Sigmoid colon (tissue), 7 donors: ENCODE measurements around the gene CSRP2. TPM values are rescaled to one million over a fixed set of nuclear protein-coding genes. Genes with fewer than 3 reads are reported as not detected.

Experiments
- DNase-seq: peaks from one replicate; pipeline ENCODE4 v3.0.0-alpha.2; 2019
- H3K27ac ChIP-seq, 4 donors: fragments of 200-600 bp; sonication (generic); one replicate each; pipeline ENCODE4 v1.5.1; 2016 to 2019; ENCODE audit warnings: mild to moderate bottlenecking in 1 of 4
- H3K27me3 ChIP-seq, 3 donors: fragments of 200-600 bp; sonication (generic); one replicate each; pipeline ENCODE4 v1.5.1; 2019; ENCODE audit warnings: mild to moderate bottlenecking in 1 of 3
- H3K36me3 ChIP-seq, 4 donors: fragments of 200-600 bp; sonication (generic); one replicate each; pipeline ENCODE4 v1.5.1; 2016 to 2019
- H3K4me1 ChIP-seq, 4 donors: fragments of 200-600 bp; sonication (generic); one replicate each; pipeline ENCODE4 v1.5.1; 2017 to 2019
- H3K4me3 ChIP-seq, 4 donors: fragments of 200-600 bp; sonication (generic); one replicate each; pipeline ENCODE4 v1.5.1; 2017 to 2019; ENCODE audit warnings: mild to moderate bottlenecking in 2 of 4, moderate library complexity in 1 of 4
- H3K9me3 ChIP-seq, 4 donors: fragments of 200-600 bp in 3 of 4; sonication (generic) in 3 of 4; one replicate each; pipeline versions ENCODE4 v1.5.1 to v1.6.1; 2013 to 2019
- CTCF ChIP-seq, 4 experiments: fragments of 450-650 bp in 3 of 4; fragments of 200-600 bp in 1 of 4; IDR thresholded peaks; one replicate each; pipeline ENCODE4 v1.5.1; 2016 to 2019; ENCODE audit warnings: antibody characterized with exemption in 4 of 4, mild to moderate bottlenecking in 3 of 4, moderate library complexity in 2 of 4
- EP300 ChIP-seq, 4 donors: sonication (generic); formaldehyde crosslinking; IDR thresholded peaks; one replicate each; pipeline ENCODE4 v1.6.1; 2017; ENCODE audit warnings: antibody characterized with exemption in 4 of 4
- POLR2A ChIP-seq, 2 donors: fragments of 450-650 bp; IDR thresholded peaks; one replicate each; pipeline ENCODE4 v1.6.1; 2016; ENCODE audit warnings: antibody characterized with exemption in 2 of 2, mild to moderate bottlenecking in 2 of 2, moderate library complexity in 2 of 2
- POLR2AphosphoS5 ChIP-seq, 4 donors: sonication (generic); formaldehyde crosslinking; IDR thresholded peaks; one replicate each; pipeline ENCODE4 v1.6.1; 2017; ENCODE audit warnings: antibody characterized with exemption in 4 of 4
- WGBS, 2 donors: extraction: QIAGEN DNeasy Blood & Tissue Kit; methylation state at CpG; one replicate each; pipeline ENCODE4 v1.1.7; 2013; 5-methylcytosine and 5-hydroxymethylcytosine counted together
- intact Hi-C: fragments of 100-400 bp; cut with DNase I; formaldehyde crosslinking; loops from one replicate; pipeline ENCODE4 v1.15.1; 2023
- polyA plus RNA-seq, 3 donors: library from polyadenylated mRNA; stranded (reverse); fragments of 200-250 nt; gene quantifications; one replicate each; pipeline ENCODE4 v1.2.3, GENCODE V29; 2013
- total RNA-seq, 4 donors: library from RNA; depleted of rRNA; stranded (reverse); fragments of >200 nt; gene quantifications; one replicate each; pipeline ENCODE4 v1.1.0, GENCODE V29; 2016
- donor health status: healthy with polysubstance abuse.
- donor health status: Bipolar disorder and iron deficiency.
- donor health status: healthy.

Gene CSRP2
- total and polyA plus RNA-seq, 7 donors, result 3.2 to 46.2 (median 12.7) TPM

GRCh38 chr12:76863837-76864236 lies 15.0 kb downstream of the CSRP2 start:
- no peaks in the 10 kb centered on the region for H3K36me3 ChIP-seq
- H3K27me3 ChIP-seq, result no peaks in the 10 kb centered on the region
- H3K27ac ChIP-seq, result peak overlapping the region; percentile 5 to 69 (median 55)
- intact Hi-C loops, result no loop called here
- H3K4me1 ChIP-seq, result peaks cover 0 to 59% (median 38%) of the 10 kb centered on the region in 4 donors
- no peaks in the 10 kb centered on the region for H3K9me3 ChIP-seq
- TF ChIP-seq CTCF (IDR thresholded peaks at IDR 0.05) (no peak), POLR2AphosphoS5 (IDR thresholded peaks at IDR 0.05) (no peak), EP300 (IDR thresholded peaks at IDR 0.05) (no peak), POLR2A (IDR thresholded peaks at IDR 0.05) (no peak)
- WGBS, 2 donors, result 57 to 68% methylated on average over 4 of the region's 4 CpGs
- H3K4me3 ChIP-seq, result no peak overlapping the region
- no peak for DNase-seq

GRCh38 chr12:76863005-76863670 lies 15.7 kb downstream of the CSRP2 start:
- Histone ChIP-seq H3K36me3 (no peaks in the 10 kb centered on the region), H3K9me3 (no peaks in the 10 kb centered on the region), H3K4me1 (peaks cover 0 to 60% (median 38%) of the 10 kb centered on the region in 4 donors), H3K27ac (peak overlapping the region in 3 of 4 donors; percentile 54 to 69 (median 56)), H3K27me3 (no peaks in the 10 kb centered on the region), H3K4me3 (no peak overlapping the region)
- TF ChIP-seq POLR2AphosphoS5 (IDR thresholded peaks at IDR 0.05), result peak in 1 of 4 donors; percentile 7
- TF ChIP-seq POLR2A (IDR thresholded peaks at IDR 0.05), result no peak
- no peak for DNase-seq
- 89 to 91% methylated on average over 12 of the region's 12 CpGs for WGBS, 2 donors
- intact Hi-C loops, result no loop called here

GRCh38 chr12:76860256-76860655 lies 18.6 kb downstream of the CSRP2 start:
- no peak for DNase-seq
- peak overlapping the region; percentile 43 to 79 (median 59) for H3K27ac ChIP-seq
- intact Hi-C loops, result no loop called here
- H3K4me1 ChIP-seq, result peaks cover 0 to 52% (median 31%) of the 10 kb centered on the region in 4 donors
- peaks cover 0 to 4% (median 0%) of the 10 kb centered on the region in 4 donors for H3K9me3 ChIP-seq
- peaks cover 0 to 25% (median 0%) of the 10 kb centered on the region in 4 donors for H3K36me3 ChIP-seq
- no peak for TF ChIP-seq EP300 (IDR thresholded peaks at IDR 0.05)
- TF ChIP-seq POLR2A (IDR thresholded peaks at IDR 0.05), result no peak
- no peak for TF ChIP-seq POLR2AphosphoS5 (IDR thresholded peaks at IDR 0.05)
- TF ChIP-seq CTCF (IDR thresholded peaks at IDR 0.05), result no peak
- WGBS, 2 donors, result 87 to 90% methylated on average over 3 of the region's 3 CpGs
- H3K4me3 ChIP-seq, result peak overlapping the region in 1 of 4 donors; percentile 30
- no peaks in the 10 kb centered on the region for H3K27me3 ChIP-seq

GRCh38 chr12:76859611-76860010 lies 19.2 kb downstream of the CSRP2 start:
- H3K4me3 ChIP-seq, result peak overlapping the region in 1 of 4 donors; percentile 30
- TF ChIP-seq EP300 (IDR thresholded peaks at IDR 0.05) (no peak), POLR2AphosphoS5 (IDR thresholded peaks at IDR 0.05) (peak in 1 of 4 donors; percentile 1)
- H3K36me3 ChIP-seq, result peaks cover 0 to 30% (median 0%) of the 10 kb centered on the region in 4 donors
- H3K27me3 ChIP-seq, result no peaks in the 10 kb centered on the region
- intact Hi-C loops, result no loop called here
- no peak for DNase-seq
- peak overlapping the region; percentile 43 to 79 (median 59) for H3K27ac ChIP-seq
- peaks cover 0 to 4% (median 0%) of the 10 kb centered on the region in 4 donors for H3K9me3 ChIP-seq
- 66 to 88% methylated on average over 4 of the region's 4 CpGs for WGBS, 2 donors
- peaks cover 0 to 46% (median 26%) of the 10 kb centered on the region in 4 donors for H3K4me1 ChIP-seq

GRCh38 chr12:76856018-76856644 lies 22.7 kb downstream of the CSRP2 start:
- Histone ChIP-seq H3K27ac (no peak overlapping the region), H3K36me3 (peaks cover 0 to 47% (median 3%) of the 10 kb centered on the region in 4 donors), H3K27me3 (no peaks in the 10 kb centered on the region), H3K4me1 (peaks cover 0 to 23% (median 7%) of the 10 kb centered on the region in 4 donors), H3K4me3 (no peak overlapping the region), H3K9me3 (peaks cover 0 to 4% (median 0%) of the 10 kb centered on the region in 4 donors)
- no peak for TF ChIP-seq CTCF (IDR thresholded peaks at IDR 0.05)
- TF ChIP-seq EP300 (IDR thresholded peaks at IDR 0.05), result no peak
- no peak for TF ChIP-seq POLR2AphosphoS5 (IDR thresholded peaks at IDR 0.05)
- no peak for TF ChIP-seq POLR2A (IDR thresholded peaks at IDR 0.05)
- WGBS, 2 donors, result 95 to 97% methylated on average over 1 of the region's 1 CpG
- no peak for DNase-seq
- intact Hi-C loops, result no loop called here
